ENCODE data around the gene NKAIN2. TPM values are rescaled to one million over a fixed set of nuclear protein-coding genes. Genes with fewer than 3 reads are reported as not detected.
A peak's percentile ranks its signal among the peaks of the same experiment; 100 is the strongest.

The NKAIN2 gene
- total RNA-seq, 4 donors from 2014 or later: 0.31 to 0.58 (median 0.39) TPM; not detected in 1

GRCh38 chr6:124056407-124057334 is 253.0 kb downstream of the NKAIN2 start:
- no peaks in the 10 kb centered on the region for H3K36me3 ChIP-seq
- ATAC-seq: no peak
- in situ Hi-C loops (cut with MboI; ENCODE audit: low sequenced_read_pairs in 4 of 4): no loop called here
- no peaks in the 10 kb centered on the region for H3K27me3 ChIP-seq
- H3K4me3 ChIP-seq: no peak overlapping the region
- peaks cover 4 to 17% of the 10 kb centered on the region in 2 donors for H3K4me1 ChIP-seq
- DNase-seq: no peak
- no peaks in the 10 kb centered on the region for H3K9me3 ChIP-seq
- H3K27ac ChIP-seq: no peak overlapping the region
- TF ChIP-seq POLR2A (IDR thresholded peaks at IDR 0.05): no peak
- TF ChIP-seq CTCF (IDR thresholded peaks at IDR 0.05 in 4 of 5, conservative IDR thresholded peaks at IDR 0.05 in 1 of 5): no peak
- intact Hi-C loops (cut with DNase I; ENCODE audit: low total_unique reads): loop anchor here (10.0 kb wide), 1 partner anchor 252 kb away; the partner anchor contains the start of gene NKAIN2

DNA sequence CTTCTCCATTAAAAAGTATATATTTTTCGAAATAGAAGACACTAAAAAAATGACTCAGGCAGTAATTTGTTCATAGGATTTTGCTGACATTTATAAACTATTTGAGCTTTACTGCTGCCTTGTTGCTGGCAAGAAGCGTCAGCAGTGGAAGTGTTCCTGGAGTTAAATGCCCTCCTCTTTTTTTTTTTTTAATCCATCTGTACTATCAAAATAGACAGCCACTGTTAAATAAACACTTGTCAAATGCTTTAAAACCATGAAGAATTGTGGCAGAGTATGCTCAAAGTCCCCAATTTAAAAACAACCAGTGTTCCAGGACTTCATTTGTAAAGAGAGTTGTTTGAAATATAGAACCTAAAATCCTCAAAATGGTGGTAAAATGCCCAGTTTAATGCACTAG is 253.8 kb downstream of the NKAIN2 start:
- intact Hi-C loops (cut with DNase I; ENCODE audit: low total_unique reads): loop anchor here (10.0 kb wide), 1 partner anchor 253 kb away; the partner anchor contains the start of gene NKAIN2
- in situ Hi-C loops (cut with MboI; ENCODE audit: low sequenced_read_pairs in 4 of 4): no loop called here

GRCh38 chr6:124064317-124065113 is 260.9 kb downstream of the NKAIN2 start:
- ATAC-seq: no peak
- Histone ChIP-seq H3K9me3 (no peaks in the 10 kb centered on the region), H3K36me3 (no peaks in the 10 kb centered on the region), H3K27ac (no peak overlapping the region), H3K4me1 (peaks cover 11 to 14% of the 10 kb centered on the region in 2 donors), H3K27me3 (no peaks in the 10 kb centered on the region), H3K4me3 (no peak overlapping the region)
- intact Hi-C loops (cut with DNase I; ENCODE audit: low total_unique reads) (no loop called here), in situ Hi-C loops (cut with MboI; ENCODE audit: low sequenced_read_pairs in 4 of 4) (no loop called here)
- TF ChIP-seq CTCF (IDR thresholded peaks at IDR 0.05 in 4 of 5, conservative IDR thresholded peaks at IDR 0.05 in 1 of 5): no peak
- TF ChIP-seq POLR2A (IDR thresholded peaks at IDR 0.05): no peak
- DNase-seq: no peak

More for the DNA sequence above, 253.8 kb downstream of the NKAIN2 start:
- no peaks in the 10 kb centered on the region for H3K27me3 ChIP-seq
- no peaks in the 10 kb centered on the region for H3K9me3 ChIP-seq
- H3K36me3 ChIP-seq: no peaks in the 10 kb centered on the region
- no peak for ATAC-seq
- peaks cover 4 to 17% of the 10 kb centered on the region in 2 donors for H3K4me1 ChIP-seq
- DNase-seq: no peak
- TF ChIP-seq POLR2A (IDR thresholded peaks at IDR 0.05) (no peak), CTCF (IDR thresholded peaks at IDR 0.05 in 4 of 5, conservative IDR thresholded peaks at IDR 0.05 in 1 of 5) (no peak)
- peak overlapping the region in 1 of 4 donors; percentile 32 for H3K4me3 ChIP-seq
- H3K27ac ChIP-seq: no peak overlapping the region

- Histone ChIP-seq H3K4me1 (peaks cover 11 to 18% of the 10 kb centered on the region in 2 donors), H3K27me3 (no peaks in the 10 kb centered on the region), H3K36me3 (no peaks in the 10 kb centered on the region), H3K27ac (peak overlapping the region in 3 of 4 donors; percentile 52 to 84 (median 53)), H3K9me3 (no peaks in the 10 kb centered on the region), H3K4me3 (no peak overlapping the region)
- no peak for ATAC-seq
- TF ChIP-seq POLR2A (IDR thresholded peaks at IDR 0.05) (no peak), CTCF (IDR thresholded peaks at IDR 0.05 in 4 of 5, conservative IDR thresholded peaks at IDR 0.05 in 1 of 5) (no peak)
- intact Hi-C loops (cut with DNase I; ENCODE audit: low total_unique reads) (no loop called here), in situ Hi-C loops (cut with MboI; ENCODE audit: low sequenced_read_pairs in 4 of 4) (no loop called here)
- DNase-seq: no peak
Observed at GRCh38 chr6:124066269-124066668, 262.6 kb downstream of the NKAIN2 start.
